GM19452 (cell line): ENCODE measurements around the gene STX3.
A peak's percentile ranks its signal among the peaks of the same experiment; 100 is the strongest.
"Not testable (repeated sequence)": the region's sequence is repeated elsewhere in the genome, so short reads cannot be mapped to it uniquely, and the experiment has no call there.

Source experiments
- ATAC-seq: cut with Tn5 transposase; IDR thresholded peaks from one replicate; pipeline ENCODE4 v1.9.1; 2021; ENCODE audit not compliant: unreplicated experiment

Gene STX3

DNA sequence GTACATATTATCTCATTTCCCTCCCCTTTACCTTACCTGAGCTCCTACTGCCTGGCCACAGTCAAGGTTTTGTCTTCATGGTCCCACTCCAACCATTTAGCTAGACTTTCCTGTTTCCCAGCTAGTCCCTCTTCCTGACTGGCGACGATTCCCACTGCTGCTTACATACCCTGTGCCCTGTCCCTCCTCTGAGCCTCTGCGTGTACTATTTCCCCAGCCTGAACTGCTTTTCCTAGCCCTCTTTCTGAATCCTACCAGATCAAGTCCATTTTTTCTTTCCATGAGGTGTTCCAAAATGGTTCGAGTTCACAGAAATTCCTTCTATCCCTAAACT lies 32.0 kb downstream of the STX3 start:
- no peak for ATAC-seq

- ATAC-seq: no peak
These were observed 32.6 kb downstream of the STX3 start for GRCh38 chr11:59787816-59788215.

DNA sequence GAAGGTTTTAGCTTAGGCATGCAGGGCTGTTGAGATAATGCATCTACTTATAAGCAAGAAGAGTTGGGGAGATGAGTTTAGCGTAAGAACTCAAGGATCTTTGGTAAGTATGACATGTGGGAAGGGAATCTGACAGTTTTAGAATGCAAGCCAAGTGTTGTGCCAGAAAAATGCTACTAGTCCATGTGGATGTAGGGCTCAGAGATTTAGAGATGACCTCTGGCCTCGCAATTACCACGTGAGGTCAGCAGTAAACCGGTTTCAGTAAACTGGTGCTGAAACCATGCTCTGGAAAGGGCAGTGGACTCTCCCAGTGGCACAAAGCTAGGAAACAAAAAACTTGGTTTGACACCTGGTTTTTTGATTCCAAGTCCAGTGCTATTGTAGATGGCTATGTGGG lies 36.5 kb downstream of the STX3 start:
- ATAC-seq: no peak

GRCh38 chr11:59792507-59792906 lies 37.3 kb downstream of the STX3 start:
- no peak for ATAC-seq

- ATAC-seq: no peak
These were observed 39.2 kb downstream of the STX3 start for GRCh38 chr11:59794417-59794816.

DNA sequence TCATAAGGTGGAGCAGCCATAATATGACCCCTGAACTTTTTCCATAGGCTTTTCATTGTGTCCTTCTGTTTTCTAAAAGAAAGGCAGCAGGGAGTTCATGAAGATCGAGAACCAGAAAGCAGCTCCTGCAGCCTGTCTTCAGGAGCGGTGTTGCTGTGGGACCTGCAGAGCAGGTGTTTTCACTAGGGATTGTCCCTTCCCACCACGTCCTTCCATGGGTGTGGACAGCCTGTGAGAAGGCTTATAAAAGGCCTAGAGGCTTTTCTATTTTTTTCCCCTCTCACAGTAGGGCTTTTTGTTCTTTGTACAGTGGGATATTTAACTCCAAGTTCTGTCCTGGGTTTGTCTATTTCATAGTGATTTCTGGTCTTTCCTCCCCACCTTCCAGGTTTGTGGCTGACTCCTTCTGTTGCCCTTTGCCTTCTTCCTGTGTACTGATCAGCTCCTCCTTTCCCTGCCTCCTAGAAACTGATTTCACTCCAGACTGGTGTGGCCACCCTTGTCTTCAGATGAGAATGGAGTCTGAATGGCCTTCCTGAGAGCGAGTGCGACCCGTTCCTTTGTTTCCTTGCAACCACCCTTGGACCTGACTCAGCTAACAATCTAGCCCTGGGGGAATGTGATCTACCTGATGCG lies 45.3 kb downstream of the STX3 start:
- ATAC-seq: no peak

DNA sequence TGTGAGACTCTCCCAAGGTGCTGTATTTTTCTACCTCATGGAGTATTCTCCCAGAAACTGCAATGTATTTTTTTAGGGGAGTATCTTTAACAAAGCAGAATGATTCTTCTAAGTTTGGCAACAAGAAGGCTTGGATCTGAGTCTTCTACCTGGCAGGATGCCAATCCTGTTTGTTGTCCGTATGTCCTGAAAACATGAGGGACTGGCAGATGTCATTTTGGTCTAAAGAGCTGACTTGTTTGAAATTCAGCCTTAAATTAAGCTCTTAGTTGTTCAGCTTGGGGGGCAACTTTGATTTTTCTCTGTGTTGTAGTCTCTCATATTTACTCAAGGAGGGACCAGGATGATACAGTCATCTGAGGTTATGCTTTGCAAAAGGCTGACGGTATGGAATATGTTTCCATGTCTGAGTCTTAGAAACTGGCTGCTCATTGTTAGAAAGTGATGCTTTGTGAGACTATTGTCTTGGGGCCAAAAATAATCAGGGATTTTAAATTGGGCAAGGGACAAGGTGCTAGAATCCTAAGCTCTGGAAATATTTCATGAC lies 46.1 kb downstream of the STX3 start:
- no peak for ATAC-seq

DNA sequence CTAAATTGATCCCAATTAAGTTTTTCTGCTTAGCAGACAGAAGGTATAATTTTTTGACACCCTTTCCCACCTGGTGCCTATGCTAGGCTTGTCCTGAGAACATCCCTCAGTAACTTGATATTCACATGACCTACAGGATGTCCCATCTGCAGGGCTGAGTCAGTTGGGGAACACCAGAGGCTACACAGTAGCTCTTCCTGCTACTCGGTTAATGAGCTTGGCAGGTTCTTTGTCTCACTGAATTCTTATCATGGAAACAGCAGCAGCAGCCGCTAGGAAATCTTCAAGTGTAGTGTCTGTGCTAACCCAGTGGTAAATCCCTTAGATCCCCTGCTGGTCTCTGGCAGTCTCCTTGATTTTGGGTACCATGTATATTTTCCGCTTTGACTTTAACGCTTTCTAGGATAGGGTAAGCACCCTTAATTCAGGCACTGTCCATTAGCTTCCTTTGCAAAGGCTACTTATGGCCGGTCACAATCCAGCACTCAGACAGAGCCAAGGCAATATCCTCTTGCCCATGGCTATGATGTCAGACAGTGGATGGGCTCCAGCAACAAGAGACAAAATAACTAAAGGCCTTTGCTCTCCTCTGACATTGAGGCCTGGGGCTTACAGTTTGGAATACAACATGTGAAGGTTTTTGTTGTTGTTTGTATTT lies 46.9 kb downstream of the STX3 start:
- ATAC-seq: no peak

GRCh38 chr11:59802639-59803176 lies 47.5 kb downstream of the STX3 start:
- no peak for ATAC-seq

- no peak for ATAC-seq
These were observed 48.9 kb downstream of the STX3 start for GRCh38 chr11:59804061-59804460.

DNA sequence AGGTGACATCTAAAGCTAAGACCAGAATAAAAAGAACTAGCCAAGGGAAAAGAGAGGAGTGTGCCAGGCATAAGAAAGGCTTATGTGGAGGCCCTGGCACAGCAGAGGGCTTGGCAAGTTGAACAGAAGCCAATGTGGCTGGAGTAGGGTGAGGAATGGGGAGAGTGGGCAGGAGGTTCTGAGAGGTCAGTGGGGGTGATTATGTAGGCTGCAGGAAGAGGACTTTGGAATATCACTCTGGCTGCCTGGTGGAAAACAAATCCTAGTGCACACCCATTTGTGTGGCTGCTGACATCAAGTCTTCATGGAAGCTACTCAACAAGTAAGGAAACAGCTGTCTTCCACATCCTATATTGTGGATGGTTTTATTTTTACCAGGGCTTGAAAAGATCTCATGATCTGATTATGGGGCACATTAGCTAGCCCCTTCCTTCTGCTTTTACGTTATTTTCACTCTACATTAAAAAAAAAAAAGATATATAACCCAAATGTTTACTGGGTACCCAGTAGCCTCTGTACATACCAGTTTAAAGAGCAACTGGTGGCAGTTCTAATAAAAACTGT lies 52.0 kb downstream of the STX3 start:
- ATAC-seq: no peak

DNA sequence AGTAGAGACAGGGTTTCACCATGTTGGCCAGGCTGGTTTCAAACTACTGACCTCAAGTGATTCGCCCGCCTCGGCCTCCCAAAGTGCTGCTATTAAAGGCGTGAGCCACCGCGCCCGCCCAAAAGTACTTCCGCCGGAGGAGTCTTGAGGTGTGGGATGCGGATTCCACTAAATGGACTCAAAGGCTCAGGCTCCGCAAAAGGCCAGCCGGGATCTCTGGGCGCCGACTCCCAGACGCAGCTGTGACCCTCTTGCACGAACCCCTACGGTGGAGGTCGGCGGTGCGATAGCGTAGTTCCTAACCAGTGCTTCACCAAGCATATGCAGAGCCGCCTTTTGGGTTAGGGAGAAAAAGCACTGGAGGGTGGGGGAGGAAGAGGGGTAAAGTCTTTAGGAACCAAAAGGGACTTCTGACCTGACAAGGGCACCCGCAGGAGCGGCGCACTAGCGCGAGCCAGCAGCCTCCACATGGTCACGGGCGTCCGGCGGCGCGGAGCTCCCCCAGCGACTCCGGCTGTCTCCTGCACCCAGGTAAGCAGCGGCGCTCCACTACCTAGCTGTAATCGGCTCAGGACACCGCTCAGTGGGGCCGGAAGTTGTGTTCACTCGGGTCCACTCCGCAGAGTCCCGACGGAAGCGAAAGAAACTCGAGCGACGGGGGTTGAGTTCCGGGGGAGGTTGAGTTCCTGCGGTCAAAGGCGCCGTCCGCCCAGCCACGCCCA lies 55.2 kb downstream of the STX3 start, which contains the start of gene MRPL16:
MRPL16 (minus strand) TSS at position 590 of the 722 bp plus-strand sequence; CDS start at position 470, 120 bp downstream.
- ATAC-seq: peak; percentile 99

- no peak for ATAC-seq
These were observed 55.7 kb downstream of the STX3 start for GRCh38 chr11:59810911-59811259.

- ATAC-seq: no peak
These were observed 57.0 kb downstream of the STX3 start for GRCh38 chr11:59812220-59812619.

GRCh38 chr11:59813364-59813763 lies 58.2 kb downstream of the STX3 start:
- ATAC-seq: no peak

- ATAC-seq: no peak
These were observed 58.8 kb downstream of the STX3 start for GRCh38 chr11:59814021-59814420.

DNA sequence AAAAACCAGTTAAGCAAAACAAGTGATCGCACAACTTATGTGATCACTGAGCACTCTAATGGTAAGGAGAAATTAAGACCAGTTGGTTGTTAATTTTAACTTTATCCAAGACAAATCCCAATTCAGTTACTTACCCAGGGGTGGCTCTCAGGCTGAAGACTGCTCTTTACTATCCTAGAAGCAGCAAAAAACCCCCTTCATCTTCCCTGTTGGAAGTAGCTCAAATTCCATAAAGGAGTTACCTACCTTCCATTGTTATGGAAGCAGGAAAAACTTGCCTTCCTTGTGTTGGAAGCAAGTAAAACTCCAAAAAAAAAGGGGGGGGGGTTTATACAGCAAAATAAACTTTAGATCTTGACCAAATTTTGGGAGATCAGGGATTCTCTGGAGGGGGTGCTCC lies 60.6 kb downstream of the STX3 start:
- no peak for ATAC-seq

GRCh38 chr11:59816434-59816833 lies 61.3 kb downstream of the STX3 start:
- not testable (repeated sequence) for ATAC-seq

DNA sequence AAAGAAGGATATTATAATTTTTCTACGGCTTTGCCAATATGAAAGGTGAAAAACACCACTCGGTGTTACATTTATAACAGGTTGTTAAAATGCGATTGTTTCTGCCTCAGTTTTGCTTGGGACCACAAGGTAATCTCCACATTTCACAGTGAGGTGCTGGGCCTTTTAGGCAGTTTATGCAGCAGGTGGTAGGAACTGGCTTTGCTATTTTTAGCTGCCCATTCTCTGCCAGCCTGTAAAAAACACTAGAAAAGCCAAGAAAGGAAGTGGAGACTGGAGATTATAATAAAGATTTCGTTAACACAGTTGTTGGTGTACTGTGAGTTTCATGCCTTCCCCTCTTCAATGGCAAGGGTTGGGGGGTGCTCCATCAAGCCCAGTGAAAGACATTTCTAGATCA lies 63.4 kb downstream of the STX3 start:
- ATAC-seq: no peak

DNA sequence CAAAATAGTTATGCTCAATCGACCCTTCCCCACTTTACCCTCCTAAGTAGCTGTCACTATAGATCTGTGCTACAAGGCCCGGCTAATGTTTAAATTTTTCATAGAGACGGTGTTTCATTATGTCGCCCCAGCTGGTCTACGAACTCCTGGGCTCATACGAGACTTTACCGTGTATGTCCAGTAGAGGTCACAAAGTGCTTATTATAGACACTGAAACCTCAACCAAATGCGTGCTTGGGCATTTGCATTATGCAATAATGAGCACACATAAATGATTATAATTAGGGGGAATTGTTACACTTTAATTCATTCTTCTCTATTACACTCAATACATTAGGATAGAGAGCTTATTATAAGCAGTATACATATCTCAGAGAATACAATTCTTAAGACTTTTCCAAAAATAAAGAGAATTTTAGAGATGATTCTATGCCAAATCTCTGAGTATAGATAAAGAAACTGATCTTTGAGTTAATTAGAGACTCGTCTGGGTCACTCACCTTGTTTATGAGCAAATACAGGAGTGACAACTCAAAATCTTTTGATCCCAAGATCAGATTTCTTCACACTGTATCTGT lies 67.9 kb downstream of the STX3 start:
- ATAC-seq: peak; percentile 81

GRCh38 chr11:59829358-59829757 lies 74.2 kb downstream of the STX3 start:
- ATAC-seq: no peak
